ENCODE results near the gene CRNN. TPM values are rescaled to one million over a fixed set of nuclear protein-coding genes. Genes with fewer than 3 reads are reported as not detected.

Gene CRNN
- total RNA-seq, 2 donors from 2014 or later, result not detected

- H3K9me3 ChIP-seq (ENCODE audit: control insufficient read depth, low read length), result peaks cover 37% of the 10 kb centered on the region
- no peak overlapping the region for H3K9ac ChIP-seq (ENCODE audit: extremely low read depth, low read length, poor library complexity, severe bottlenecking)
- no peaks in the 10 kb centered on the region for H3K4me1 ChIP-seq (ENCODE audit: control insufficient read depth, insufficient read depth, low read length)
- no peak for DNase-seq
- no peak for TF ChIP-seq CTCF (conservative IDR thresholded peaks at IDR 0.05)
- no peaks in the 10 kb centered on the region for H3K27me3 Mint-ChIP-seq (ENCODE audit: insufficient read depth)
- H3K27ac Mint-ChIP-seq, result no peak overlapping the region
- H3K27ac ChIP-seq (ENCODE audit: low read depth, low read length), result no peak overlapping the region
- H3K4me3 ChIP-seq (ENCODE audit: low read length), result no peak overlapping the region
- peaks cover 76% of the 10 kb centered on the region for H3K9me3 Mint-ChIP-seq
- H3K36me3 Mint-ChIP-seq (ENCODE audit: low read depth), result no peaks in the 10 kb centered on the region
- no peaks in the 10 kb centered on the region for H3K4me1 Mint-ChIP-seq
- WGBS, 2 experiments (ENCODE audit: insufficient coverage in 1 of 2, insufficient read length in 1 of 2), result 40 to 58% methylated on average over 1 to 2 of the region's 2 CpGs
- no peak overlapping the region for H3K4me3 Mint-ChIP-seq
- no peaks in the 10 kb centered on the region for H3K27me3 ChIP-seq (ENCODE audit: control insufficient read depth, insufficient read depth, low read length, poor library complexity, severe bottlenecking)
- no peaks in the 10 kb centered on the region for H3K36me3 ChIP-seq (ENCODE audit: control insufficient read depth, insufficient read depth, low read length)
These were observed 43.5 kb upstream of the CRNN start for GRCh38 chr1:152457561-152457960.

- Mint-ChIP-seq H3K27me3 (ENCODE audit: insufficient read depth) (no peaks in the 10 kb centered on the region), H3K27ac (no peak overlapping the region), H3K4me1 (no peaks in the 10 kb centered on the region), H3K36me3 (ENCODE audit: low read depth) (no peaks in the 10 kb centered on the region), H3K9me3 (peaks cover 79% of the 10 kb centered on the region), H3K4me3 (no peak overlapping the region)
- Histone ChIP-seq H3K4me3 (ENCODE audit: low read length) (no peak overlapping the region), H3K27ac (ENCODE audit: low read depth, low read length) (no peak overlapping the region), H3K9me3 (ENCODE audit: control insufficient read depth, low read length) (peaks cover 39% of the 10 kb centered on the region), H3K27me3 (ENCODE audit: control insufficient read depth, insufficient read depth, low read length, poor library complexity, severe bottlenecking) (no peaks in the 10 kb centered on the region), H3K36me3 (ENCODE audit: control insufficient read depth, insufficient read depth, low read length) (no peaks in the 10 kb centered on the region), H3K9ac (ENCODE audit: extremely low read depth, low read length, poor library complexity, severe bottlenecking) (no peak overlapping the region), H3K4me1 (ENCODE audit: control insufficient read depth, insufficient read depth, low read length) (no peaks in the 10 kb centered on the region)
- DNase-seq, result no peak
- no peak for TF ChIP-seq CTCF (conservative IDR thresholded peaks at IDR 0.05)
- 83% methylated on average over 1 of the region's 1 CpG; no CpG with 5 or more reads in 1 of the 2 experiments for WGBS, 2 experiments (ENCODE audit: insufficient coverage in 1 of 2, insufficient read length in 1 of 2)
These were observed 43.0 kb upstream of the CRNN start for GRCh38 chr1:152457071-152457470.

GRCh38 chr1:152451254-152451653 lies 37.2 kb upstream of the CRNN start:
- H3K27me3 Mint-ChIP-seq (ENCODE audit: insufficient read depth), result no peaks in the 10 kb centered on the region
- H3K4me1 Mint-ChIP-seq, result no peaks in the 10 kb centered on the region
- peaks cover 46% of the 10 kb centered on the region for H3K9me3 Mint-ChIP-seq
- Histone ChIP-seq H3K9ac (ENCODE audit: extremely low read depth, low read length, poor library complexity, severe bottlenecking) (no peak overlapping the region), H3K4me1 (ENCODE audit: control insufficient read depth, insufficient read depth, low read length) (no peaks in the 10 kb centered on the region), H3K9me3 (ENCODE audit: control insufficient read depth, low read length) (peaks cover 64% of the 10 kb centered on the region), H3K36me3 (ENCODE audit: control insufficient read depth, insufficient read depth, low read length) (no peaks in the 10 kb centered on the region), H3K4me3 (ENCODE audit: low read length) (no peak overlapping the region), H3K27ac (ENCODE audit: low read depth, low read length) (no peak overlapping the region), H3K27me3 (ENCODE audit: control insufficient read depth, insufficient read depth, low read length, poor library complexity, severe bottlenecking) (no peaks in the 10 kb centered on the region)
- H3K27ac Mint-ChIP-seq, result no peak overlapping the region
- H3K4me3 Mint-ChIP-seq, result no peak overlapping the region
- peak; percentile 49 for DNase-seq
- TF ChIP-seq CTCF (conservative IDR thresholded peaks at IDR 0.05), result no peak
- H3K36me3 Mint-ChIP-seq (ENCODE audit: low read depth), result no peaks in the 10 kb centered on the region
- 60 to 71% methylated on average over 5 to 6 of the region's 6 CpGs for WGBS, 2 experiments (ENCODE audit: insufficient coverage in 1 of 2, insufficient read length in 1 of 2)
